Measurements from ENCODE around the gene COL11A1. TPM values are rescaled to one million over a fixed set of nuclear protein-coding genes. Genes with fewer than 3 reads are reported as not detected.

COL11A1 gene
- polyA plus RNA-seq, 1 donor from 2014 or later = 4.6 TPM

DNA sequence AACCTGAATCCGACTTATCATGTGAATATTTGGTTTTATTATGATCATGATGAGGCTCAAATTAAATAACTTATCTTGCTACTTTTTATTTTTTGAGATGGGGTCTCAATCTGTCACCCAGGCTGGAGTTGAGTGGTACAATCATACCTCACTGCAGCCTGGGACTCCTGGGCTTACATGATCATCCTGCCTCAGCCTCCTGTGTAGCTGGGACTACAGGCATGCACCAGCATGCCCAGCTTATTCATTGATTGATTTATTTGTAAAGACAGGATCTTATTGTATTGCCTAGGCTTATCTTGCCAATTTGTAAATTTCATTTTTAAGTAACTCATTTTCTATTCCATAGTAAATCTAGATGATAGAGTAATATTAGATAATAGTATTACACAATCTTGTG, 84.3 kb downstream of the COL11A1 start:
- H3K36me3 ChIP-seq (ENCODE audit: insufficient read depth, low read length) = no peaks in the 10 kb centered on the region

DNA sequence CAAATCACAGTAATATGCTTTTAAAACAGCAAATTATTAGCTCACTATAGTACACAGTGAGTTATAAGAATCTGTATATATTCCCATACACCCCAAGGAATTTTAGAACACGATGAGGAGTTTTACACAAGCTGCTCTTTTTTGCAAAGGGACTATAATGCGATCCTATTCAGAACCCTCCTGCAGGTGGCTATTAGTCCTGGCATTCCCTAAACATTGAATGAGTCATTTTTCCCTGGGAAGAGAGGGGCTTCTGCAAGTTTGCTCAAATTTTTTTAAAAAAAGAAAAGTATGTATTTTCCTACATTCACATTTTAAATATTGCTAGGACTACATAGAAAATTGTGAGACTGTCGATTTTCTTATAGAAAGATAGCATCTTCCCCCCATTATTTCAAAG, 106.3 kb downstream of the COL11A1 start:
- Histone ChIP-seq H3K9me3 (ENCODE audit: low read length) (no peaks in the 10 kb centered on the region), H2AFZ (ENCODE audit: low read depth, low read length) (no peak overlapping the region), H3K9me2 (ENCODE audit: insufficient read depth, low read length) (no peaks in the 10 kb centered on the region), H3K4me2 (ENCODE audit: low read length) (no peak overlapping the region), H3K36me3 (ENCODE audit: insufficient read depth, low read length) (no peaks in the 10 kb centered on the region), H3K27ac (ENCODE audit: low read length) (no peak overlapping the region), H3K27me3 (ENCODE audit: insufficient read depth, low read depth, low read length) (no peaks in the 10 kb centered on the region), H3K9ac (ENCODE audit: low read length) (no peak overlapping the region), H4K20me1 (ENCODE audit: insufficient read depth) (no peaks in the 10 kb centered on the region), H3K79me2 (replicated peaks; ENCODE audit: insufficient read depth, low read length) (no peaks in the 10 kb centered on the region), H3F3A (ENCODE audit: insufficient read depth, low read length, poor library complexity, severe bottlenecking) (no peaks in the 10 kb centered on the region), H3K4me3 (ENCODE audit: low read length) (no peak overlapping the region)
- TF ChIP-seq RAD21 (conservative IDR thresholded peaks at IDR 0.05) = no peak
- TF ChIP-seq EZH2 (IDR thresholded peaks at IDR 0.05; ENCODE audit: borderline replicate concordance, insufficient read depth, low read length, poor library complexity, severe bottlenecking) = no peak
- TF ChIP-seq EP300 (conservative IDR thresholded peaks at IDR 0.05; ENCODE audit: poor library complexity, severe bottlenecking) = no peak
- no peak for TF ChIP-seq TAF1 (IDR thresholded peaks at IDR 0.05; ENCODE audit: low read depth)
- TF ChIP-seq, protein P1, sequence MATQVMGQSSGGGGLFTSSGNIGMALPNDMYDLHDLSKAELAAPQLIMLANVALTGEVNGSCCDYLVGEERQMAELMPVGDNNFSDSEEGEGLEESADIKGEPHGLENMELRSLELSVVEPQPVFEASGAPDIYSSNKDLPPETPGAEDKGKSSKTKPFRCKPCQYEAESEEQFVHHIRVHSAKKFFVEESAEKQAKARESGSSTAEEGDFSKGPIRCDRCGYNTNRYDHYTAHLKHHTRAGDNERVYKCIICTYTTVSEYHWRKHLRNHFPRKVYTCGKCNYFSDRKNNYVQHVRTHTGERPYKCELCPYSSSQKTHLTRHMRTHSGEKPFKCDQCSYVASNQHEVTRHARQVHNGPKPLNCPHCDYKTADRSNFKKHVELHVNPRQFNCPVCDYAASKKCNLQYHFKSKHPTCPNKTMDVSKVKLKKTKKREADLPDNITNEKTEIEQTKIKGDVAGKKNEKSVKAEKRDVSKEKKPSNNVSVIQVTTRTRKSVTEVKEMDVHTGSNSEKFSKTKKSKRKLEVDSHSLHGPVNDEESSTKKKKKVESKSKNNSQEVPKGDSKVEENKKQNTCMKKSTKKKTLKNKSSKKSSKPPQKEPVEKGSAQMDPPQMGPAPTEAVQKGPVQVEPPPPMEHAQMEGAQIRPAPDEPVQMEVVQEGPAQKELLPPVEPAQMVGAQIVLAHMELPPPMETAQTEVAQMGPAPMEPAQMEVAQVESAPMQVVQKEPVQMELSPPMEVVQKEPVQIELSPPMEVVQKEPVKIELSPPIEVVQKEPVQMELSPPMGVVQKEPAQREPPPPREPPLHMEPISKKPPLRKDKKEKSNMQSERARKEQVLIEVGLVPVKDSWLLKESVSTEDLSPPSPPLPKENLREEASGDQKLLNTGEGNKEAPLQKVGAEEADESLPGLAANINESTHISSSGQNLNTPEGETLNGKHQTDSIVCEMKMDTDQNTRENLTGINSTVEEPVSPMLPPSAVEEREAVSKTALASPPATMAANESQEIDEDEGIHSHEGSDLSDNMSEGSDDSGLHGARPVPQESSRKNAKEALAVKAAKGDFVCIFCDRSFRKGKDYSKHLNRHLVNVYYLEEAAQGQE (IDR thresholded peaks at IDR 0.05; ENCODE audit: borderline replicate concordance) = no peak
- TF ChIP-seq POLR2AphosphoS5 (IDR thresholded peaks at IDR 0.05) = no peak
- TF ChIP-seq MXI1 (conservative IDR thresholded peaks at IDR 0.05; ENCODE audit: poor library complexity, severe bottlenecking) = no peak
- no peak for TF ChIP-seq SMC3 (conservative IDR thresholded peaks at IDR 0.05; ENCODE audit: poor library complexity)
- TF ChIP-seq, protein P2, sequence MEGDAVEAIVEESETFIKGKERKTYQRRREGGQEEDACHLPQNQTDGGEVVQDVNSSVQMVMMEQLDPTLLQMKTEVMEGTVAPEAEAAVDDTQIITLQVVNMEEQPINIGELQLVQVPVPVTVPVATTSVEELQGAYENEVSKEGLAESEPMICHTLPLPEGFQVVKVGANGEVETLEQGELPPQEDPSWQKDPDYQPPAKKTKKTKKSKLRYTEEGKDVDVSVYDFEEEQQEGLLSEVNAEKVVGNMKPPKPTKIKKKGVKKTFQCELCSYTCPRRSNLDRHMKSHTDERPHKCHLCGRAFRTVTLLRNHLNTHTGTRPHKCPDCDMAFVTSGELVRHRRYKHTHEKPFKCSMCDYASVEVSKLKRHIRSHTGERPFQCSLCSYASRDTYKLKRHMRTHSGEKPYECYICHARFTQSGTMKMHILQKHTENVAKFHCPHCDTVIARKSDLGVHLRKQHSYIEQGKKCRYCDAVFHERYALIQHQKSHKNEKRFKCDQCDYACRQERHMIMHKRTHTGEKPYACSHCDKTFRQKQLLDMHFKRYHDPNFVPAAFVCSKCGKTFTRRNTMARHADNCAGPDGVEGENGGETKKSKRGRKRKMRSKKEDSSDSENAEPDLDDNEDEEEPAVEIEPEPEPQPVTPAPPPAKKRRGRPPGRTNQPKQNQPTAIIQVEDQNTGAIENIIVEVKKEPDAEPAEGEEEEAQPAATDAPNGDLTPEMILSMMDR (IDR thresholded peaks at IDR 0.05; ENCODE audit: poor library complexity, severe bottlenecking) = no peak

More for the DNA sequence above, 84.3 kb downstream of the COL11A1 start:
- Histone ChIP-seq H3K79me2 (replicated peaks; ENCODE audit: insufficient read depth, low read length) (no peaks in the 10 kb centered on the region), H3K4me2 (ENCODE audit: low read length) (no peak overlapping the region), H3K4me3 (ENCODE audit: low read length) (no peak overlapping the region), H2AFZ (ENCODE audit: low read depth, low read length) (no peak overlapping the region), H3K9me2 (ENCODE audit: insufficient read depth, low read length) (no peaks in the 10 kb centered on the region), H4K20me1 (ENCODE audit: insufficient read depth) (no peaks in the 10 kb centered on the region), H3F3A (ENCODE audit: insufficient read depth, low read length, poor library complexity, severe bottlenecking) (no peaks in the 10 kb centered on the region), H3K9me3 (ENCODE audit: low read length) (no peaks in the 10 kb centered on the region), H3K9ac (ENCODE audit: low read length) (no peak overlapping the region), H3K27me3 (ENCODE audit: insufficient read depth, low read depth, low read length) (no peaks in the 10 kb centered on the region), H3K27ac (ENCODE audit: low read length) (no peak overlapping the region)
- TF ChIP-seq RAD21 (conservative IDR thresholded peaks at IDR 0.05) (no peak), MXI1 (conservative IDR thresholded peaks at IDR 0.05; ENCODE audit: poor library complexity, severe bottlenecking) (no peak), TAF1 (IDR thresholded peaks at IDR 0.05; ENCODE audit: low read depth) (no peak), SMC3 (conservative IDR thresholded peaks at IDR 0.05; ENCODE audit: poor library complexity) (no peak), EZH2 (IDR thresholded peaks at IDR 0.05; ENCODE audit: borderline replicate concordance, insufficient read depth, low read length, poor library complexity, severe bottlenecking) (no peak), POLR2AphosphoS5 (IDR thresholded peaks at IDR 0.05) (no peak), EP300 (conservative IDR thresholded peaks at IDR 0.05; ENCODE audit: poor library complexity, severe bottlenecking) (no peak)
- TF ChIP-seq, protein P2 (IDR thresholded peaks at IDR 0.05; ENCODE audit: poor library complexity, severe bottlenecking) = no peak
- TF ChIP-seq, protein P1 (IDR thresholded peaks at IDR 0.05; ENCODE audit: borderline replicate concordance) = no peak

Data from neural cell (in vitro differentiated cells).